NCI-H345 treated with DMSO at 0.1 percent for 48 hours (cell line): ENCODE measurements around the gene LRP6.
A peak's percentile ranks its signal among the peaks of the same experiment; 100 is the strongest.
"Not testable (repeated sequence)": the region's sequence is repeated elsewhere in the genome, so short reads cannot be mapped to it uniquely, and the experiment has no call there.

ENCODE experiments used
- DNase-seq: peaks from one replicate; lab custom pipeline; 2025; ENCODE audit not compliant: unreplicated experiment; lab: John Stamatoyannopoulos, UW

Gene LRP6

DNA sequence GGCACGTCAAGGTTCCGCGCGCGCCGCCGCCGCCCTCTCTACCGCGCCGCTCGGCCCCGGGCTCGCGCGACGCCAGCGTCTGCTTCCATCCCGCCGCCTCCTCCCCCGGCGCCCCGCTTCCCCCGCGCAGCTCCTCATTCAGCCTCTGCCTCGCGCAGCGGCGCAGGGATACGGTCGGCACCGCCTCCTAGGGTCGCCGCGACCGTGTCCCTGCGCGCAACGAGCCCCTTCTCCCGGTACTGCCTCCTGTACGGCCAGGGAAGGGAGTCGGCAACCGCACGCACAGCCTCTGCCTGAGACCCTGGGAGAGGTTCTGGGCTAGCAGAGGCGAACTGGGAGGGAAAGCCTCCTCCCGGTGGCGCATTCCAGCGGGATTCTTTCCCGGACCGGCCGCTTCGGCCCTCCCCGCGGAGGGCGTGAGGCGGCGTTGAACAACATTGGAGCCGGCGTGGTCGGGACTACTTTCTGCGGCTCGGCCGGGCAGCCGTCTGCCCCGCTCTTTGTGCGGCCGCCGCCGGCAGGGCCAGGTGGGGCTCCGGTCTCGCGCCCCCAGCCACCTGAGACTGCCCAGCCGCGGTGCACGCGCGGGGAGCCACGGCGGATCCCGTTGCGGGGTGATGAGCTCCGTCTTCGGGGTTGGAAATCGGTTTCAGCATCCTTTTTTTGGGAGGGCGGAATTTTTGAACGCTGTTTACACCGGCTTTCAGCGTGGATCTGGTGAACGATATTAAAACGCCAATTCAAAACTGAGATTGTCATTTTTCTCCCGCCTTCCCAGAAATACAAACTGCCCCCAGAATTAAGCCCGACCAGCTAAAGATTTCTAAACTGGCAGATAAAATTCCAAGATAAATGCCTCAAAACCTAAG, at the start of gene LRP6:
Gene LRP6, minus strand, starts transcription at position 172 of the 869 bp plus-strand sequence. CDS start 309 bp downstream, outside the sequence.
- peak; percentile 89 for DNase-seq

DNA sequence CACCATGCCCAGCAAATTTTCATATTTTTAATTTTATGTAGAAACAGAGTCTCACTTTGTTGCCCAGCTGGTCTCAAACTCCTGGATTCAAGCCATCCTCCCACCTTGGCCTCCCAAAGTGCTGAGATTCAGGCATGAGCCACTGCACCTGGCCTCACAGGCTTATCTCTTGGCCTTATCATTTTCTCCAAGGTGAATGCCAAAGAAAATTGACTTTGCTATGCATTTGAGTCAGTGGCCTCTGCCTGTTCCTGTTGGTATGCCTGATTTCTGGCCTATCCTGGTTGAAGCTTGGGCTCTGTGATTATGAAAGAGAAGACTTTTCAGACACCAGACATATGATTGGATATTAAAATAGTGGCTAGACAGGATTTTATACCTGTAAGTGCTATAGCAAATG, 49.0 kb upstream of the LRP6 start:
- no peak for DNase-seq

DNA sequence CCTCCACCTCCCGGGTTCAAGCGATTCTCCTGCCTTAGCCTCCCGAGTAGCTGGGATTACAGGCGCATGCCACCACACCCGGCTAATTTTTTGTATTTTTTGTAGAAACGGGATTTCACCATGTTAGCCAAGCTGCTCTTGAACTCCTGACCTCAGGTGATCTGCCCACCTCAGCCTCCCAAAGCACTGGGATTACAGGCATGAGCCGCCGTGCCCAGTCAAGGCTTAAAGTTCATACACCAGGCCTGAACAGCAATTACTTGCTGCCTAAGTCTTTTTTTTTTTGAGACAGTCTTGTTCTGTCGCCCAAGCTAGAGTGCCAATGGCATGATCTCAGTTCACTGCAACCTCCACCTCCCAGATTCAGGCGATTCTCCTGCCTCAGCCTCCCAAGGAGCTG, 43.9 kb upstream of the LRP6 start:
- not testable (repeated sequence) for DNase-seq

GRCh38 chr12:12305568-12306300, 38.9 kb upstream of the LRP6 start:
- no peak for DNase-seq

DNA sequence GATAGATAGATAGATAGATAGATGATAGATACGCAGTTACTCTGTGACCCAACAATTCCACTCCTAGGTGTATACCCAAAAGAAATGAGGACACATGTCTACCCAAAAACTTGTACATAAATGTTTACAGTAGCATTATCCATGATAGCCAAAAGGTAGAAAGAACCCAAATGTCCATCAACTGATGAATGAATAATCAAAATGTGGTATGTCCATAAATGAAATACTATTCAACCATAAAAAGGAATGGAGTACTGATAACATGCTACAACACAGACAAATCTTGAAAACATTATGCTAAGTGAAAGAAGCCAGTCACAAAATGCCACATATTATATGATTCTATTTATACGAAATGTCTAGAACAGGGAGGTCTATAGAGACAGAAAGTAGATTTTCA, 36.1 kb upstream of the LRP6 start:
- no peak for DNase-seq

DNA sequence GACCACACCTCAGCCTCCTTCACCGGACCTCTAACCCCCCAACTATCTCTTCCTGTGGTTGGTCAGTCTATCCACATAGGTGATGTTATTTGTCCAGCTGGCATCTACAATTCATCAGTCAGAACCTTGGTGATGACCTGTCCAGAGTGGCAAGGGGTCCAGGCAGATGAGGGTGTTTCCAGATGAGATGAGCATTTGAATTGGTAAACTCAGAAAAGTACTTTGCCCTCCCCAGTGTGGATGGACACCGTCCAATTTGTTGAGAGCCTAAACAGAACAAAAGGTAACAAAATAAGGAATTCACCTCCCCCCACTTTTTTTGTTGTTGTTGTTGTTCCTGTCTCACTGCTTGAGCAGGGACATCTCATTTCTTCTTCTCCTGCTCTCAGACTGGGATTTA, 34.3 kb upstream of the LRP6 start:
- no peak for DNase-seq

DNA sequence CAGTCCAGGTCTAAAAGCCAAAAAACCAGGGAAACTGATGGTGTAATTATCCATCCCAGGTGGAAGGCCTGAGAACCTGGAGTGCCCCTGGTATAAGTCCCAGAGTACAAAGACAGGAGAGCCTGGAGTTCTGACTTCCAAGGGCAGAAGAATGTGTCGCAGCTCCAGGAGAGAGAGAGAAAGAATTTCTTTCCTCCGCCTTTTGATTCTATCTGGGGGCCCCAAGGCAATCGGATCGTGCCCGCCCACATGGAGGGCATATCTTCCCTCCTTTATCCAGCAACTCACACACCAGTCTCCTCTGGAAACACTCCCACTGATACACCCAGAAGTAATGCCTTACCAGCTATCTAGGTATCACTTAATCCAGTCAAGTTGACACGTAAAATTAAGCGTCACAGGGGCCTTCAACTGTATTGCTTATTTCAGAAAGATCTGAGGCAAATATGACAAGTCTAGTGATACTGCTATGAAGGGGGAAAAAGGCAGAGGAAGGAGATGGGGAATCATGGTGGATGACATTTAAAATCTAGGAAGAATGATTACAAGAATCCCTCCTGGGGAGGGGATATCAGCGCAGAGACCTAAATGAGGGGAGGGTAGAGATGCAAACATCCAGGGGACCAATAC, 30.5 kb upstream of the LRP6 start:
- no peak for DNase-seq

DNA sequence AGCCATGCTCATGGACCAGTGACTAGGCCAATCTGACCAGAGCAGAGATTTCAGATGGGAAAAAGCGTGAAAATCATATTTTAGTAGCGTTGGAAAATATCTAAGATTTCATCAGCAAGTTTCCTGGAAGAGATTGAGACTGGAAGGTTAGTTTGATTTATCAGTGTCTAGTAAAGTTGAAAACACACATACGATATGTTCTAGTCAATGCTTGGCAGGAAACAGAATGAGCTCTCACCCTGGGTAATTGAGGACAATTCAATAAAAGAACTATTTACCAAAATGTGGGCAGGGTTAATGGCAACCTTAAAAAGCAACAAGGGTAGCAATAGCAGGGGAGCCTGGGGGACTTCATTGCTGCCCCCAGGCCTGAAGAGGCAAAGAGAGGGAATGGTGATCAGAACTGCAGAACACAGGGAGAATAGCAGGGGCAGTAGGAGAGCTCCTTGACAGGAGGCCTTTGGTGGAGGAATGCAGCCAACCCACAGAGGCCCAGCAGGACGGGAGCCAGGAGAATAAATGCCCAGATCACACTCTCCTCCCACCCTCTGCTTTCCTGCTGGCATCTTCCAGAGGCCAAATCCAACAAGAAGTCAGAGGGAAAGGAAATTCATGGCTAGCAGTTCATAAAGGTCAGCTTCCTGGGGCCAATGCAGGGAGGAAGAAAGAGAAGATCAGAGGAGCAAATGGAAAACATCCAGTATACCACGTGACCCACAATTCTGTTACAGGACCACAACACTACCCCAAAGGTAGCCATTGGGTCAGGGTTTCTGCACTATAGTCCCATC, 27.6 kb upstream of the LRP6 start:
- no peak for DNase-seq

DNA sequence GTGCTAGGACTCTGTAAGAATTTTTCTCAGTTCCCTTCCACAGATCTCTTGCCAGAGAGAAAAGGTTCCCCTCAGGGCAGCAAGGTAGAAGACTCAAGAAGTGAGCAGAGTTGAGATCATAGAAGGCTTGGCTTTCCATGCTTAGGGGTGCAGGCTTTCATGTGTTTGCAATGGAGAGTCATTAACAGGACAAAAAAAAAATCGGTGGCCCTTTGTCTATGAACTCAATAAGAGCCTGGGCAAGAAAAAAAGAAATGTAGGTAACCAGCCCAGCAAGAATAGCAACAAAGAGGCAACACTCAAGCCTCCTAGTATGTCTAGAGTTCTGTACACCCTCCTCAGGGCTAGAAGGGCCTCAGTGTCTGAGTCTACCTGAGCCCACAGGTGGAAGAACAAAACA, 23.4 kb upstream of the LRP6 start:
- DNase-seq: no peak

DNA sequence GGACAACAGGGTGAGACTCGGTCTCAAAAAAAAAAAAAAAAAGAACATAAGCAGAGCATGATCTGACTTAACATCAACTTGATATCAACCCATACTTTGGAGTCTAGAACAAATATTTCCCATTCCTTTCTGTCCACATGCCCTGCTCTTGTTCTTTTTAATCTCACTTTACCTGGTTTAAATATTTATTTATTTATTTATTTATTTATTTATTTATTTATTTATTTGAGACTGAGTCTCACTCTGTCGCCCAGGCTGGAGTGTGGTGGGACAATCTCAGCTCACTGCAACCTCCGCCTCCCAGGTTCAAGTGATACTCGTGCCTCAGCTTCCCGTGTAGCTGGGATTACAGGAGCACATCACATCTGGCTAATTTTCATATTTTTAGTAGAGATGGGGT, 19.6 kb upstream of the LRP6 start:
- no peak for DNase-seq

GRCh38 chr12:12282761-12283425, 16.0 kb upstream of the LRP6 start:
- no peak for DNase-seq

DNA sequence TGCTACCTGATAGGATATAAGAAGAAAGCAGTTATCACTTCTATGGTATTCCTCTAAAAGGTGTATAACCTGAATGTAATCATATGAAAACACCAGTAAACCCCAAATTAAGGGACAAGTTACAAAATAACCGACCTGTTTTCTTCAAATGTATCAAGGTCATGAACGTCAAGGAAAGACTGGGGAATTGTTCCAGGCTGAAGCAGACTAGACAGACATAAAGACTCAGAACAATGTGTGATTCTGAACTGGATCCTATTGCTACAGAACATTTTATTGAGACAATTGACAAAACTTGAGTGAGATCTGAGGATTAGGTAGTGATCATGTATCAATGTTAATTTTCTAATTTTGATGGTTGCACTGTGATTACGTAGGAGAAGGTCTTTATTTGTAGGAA, 15.4 kb upstream of the LRP6 start:
- DNase-seq: no peak

GRCh38 chr12:12281134-12281533, 14.3 kb upstream of the LRP6 start:
- no peak for DNase-seq

- DNase-seq: no peak
Measured at GRCh38 chr12:12278899-12279298, 12.1 kb upstream of the LRP6 start.

- no peak for DNase-seq
Measured at GRCh38 chr12:12275874-12276273, 9.0 kb upstream of the LRP6 start.

DNA sequence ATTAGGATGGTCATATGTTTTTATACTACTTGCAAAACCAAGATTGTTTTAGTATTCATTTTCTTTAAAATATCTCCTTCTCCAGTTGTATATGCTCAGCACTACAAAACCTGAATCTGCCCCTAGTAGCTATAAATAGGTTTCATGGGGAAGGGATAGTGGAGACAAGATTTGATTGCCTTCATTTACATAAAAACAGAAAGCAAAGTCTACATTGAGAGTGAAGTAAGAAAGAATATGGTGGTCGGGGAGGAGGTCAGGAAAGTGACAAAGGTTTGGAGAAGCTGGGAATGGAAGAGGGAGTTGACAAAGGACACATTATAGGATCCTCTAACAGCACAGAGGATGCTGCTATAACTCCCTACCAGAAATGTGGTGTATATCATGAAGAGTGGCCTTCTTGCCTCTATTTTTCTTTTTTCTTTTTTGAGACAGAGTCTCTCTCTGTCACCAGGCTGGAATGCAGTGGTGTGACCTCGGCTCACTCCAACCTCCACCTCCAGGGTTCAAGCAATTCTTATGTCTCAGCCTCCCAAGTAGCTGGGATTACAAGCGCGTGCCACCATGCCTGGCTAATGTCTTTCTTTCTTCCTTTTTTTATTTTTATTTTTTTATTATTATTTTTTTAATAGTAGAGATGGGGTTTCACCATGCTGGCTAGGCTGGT, 6.6 kb upstream of the LRP6 start:
- no peak for DNase-seq

DNA sequence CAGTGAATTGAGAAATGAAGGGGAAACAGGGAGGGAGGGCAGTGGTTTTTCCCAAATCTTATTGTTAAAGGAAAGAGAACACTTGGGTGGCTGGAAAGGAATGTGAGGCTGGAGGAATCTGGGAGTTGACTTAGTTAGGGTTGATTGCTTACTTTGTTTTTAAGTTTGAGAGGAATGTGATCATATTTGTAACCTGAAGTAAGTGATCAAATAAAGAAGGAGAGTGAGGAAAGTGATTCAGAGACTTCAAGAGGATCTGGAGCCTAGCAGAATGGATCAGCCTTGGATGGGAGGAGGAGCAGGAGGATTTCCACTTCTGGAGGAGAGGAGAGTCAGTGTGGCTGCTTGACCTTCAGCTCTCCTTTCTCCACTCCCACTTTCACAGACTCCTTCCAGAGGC, 6.0 kb upstream of the LRP6 start:
- DNase-seq: no peak

- no peak for DNase-seq
Measured at GRCh38 chr12:12270226-12270625, 3.4 kb upstream of the LRP6 start.

- peak; percentile 18 for DNase-seq
Measured at GRCh38 chr12:12267742-12268200, 927 bp upstream of the LRP6 start.

- DNase-seq: no peak
Measured at GRCh38 chr12:12266389-12266872, 413 bp downstream of the LRP6 start.
